HT1080 (cell line): ENCODE data around the gene CFAP74. TPM values are rescaled to one million over a fixed set of nuclear protein-coding genes. Genes with fewer than 3 reads are reported as not detected.

Source experiments
- DNase-seq: peaks from one replicate; pipeline ENCODE4 v3.0.0-alpha.2; 2015; ENCODE audit warnings: low read depth
- total RNA-seq: library from RNA; depleted of rRNA; stranded (reverse); fragments of >200 nt; shearing (Covaris generic); gene quantifications from 2 replicates; pipeline ENCODE4 v1.2.3, GENCODE V29; 2014

CFAP74 gene
- total RNA-seq, 1 experiment from 2014 or later = not detected

DNA sequence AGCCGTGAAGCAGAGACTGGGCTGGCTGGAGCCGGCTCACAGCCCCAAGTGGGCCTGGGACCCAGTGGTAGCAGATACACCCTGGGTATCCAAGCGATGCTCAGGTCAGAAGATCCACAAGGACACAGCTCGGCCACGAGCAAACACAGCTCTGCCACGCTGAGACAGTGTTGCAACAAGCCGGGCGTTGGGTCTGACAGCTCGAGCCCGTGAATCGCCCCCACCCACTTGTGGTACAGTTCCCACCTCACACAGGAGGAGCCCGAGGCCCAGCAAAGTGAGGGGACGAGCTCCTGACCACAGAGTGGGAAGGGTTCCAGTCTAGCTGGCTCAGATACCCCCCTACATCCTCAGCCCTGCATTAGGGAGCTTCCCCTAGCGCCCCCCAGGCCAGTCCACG is 37.7 kb upstream of the CFAP74 start:
- DNase-seq = no peak

DNA sequence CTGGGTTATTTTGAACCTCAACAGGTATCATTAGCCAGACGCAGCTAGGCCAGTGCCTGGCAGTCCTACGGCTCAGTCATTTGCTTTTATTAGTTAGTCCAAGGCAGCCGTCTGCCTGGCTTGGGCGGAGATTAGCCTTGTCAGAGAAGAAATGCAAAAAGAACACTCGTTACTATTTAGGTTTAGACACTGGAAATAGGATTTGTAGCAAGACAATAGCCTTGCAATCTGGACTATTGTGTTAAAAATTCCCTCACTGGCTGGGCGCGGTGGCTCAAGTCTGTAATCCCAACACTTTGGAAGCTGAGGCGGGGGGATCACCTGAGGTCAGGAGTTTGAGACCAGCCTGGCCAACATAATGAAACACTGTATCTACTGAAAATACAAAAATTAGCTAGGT is 35.7 kb upstream of the CFAP74 start:
- no peak for DNase-seq

DNA sequence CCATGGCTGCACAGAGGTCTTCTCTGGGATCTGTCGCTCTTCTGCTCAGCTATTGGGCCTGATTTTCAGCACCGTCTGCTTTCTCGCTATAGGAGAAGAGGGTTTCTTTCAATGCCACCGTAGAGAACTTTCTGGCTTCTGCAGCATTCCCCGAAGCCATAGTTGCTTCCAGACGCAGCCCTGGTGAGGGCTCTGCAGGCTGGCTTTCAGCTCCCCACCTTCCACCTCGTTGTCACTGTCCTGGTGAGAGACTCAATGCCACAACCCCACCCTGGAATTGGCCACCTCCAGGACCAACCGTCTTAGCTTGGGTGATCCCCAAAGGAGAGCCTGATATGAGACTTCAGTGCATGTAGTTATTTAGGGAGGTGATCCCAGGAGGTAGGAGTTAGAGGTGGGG is 34.6 kb upstream of the CFAP74 start:
- DNase-seq = no peak

DNA sequence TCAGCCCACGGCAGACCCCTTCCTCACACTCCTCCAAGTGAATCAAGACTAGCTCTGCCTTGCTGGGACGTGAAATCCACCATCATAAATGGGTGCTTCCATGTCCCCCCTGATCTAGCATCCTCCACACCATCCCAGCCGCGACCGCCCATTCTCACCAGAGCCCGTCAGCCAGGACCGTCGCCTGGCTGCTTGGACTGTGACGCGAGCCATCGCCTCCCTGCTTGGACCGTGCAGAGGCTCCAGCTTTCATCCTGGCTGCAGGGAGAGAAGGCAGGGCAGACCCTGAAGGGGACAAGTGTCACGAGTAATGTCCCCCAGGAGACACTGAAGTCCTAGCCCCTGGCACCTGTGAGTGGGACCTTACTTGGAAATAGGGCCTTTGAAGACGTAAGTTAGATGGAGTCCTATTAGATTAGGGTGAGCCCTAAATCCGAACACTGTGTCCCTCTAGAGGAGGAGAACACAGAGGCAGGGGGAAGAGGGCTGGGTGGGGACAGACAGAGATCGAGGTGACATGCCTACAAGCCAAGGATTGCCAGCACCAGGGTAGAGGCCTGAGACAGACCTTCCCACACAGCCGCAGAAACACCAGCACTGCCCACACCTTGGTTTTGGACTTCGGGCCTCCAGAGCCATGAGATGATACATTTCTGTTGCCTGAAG is 33.9 kb upstream of the CFAP74 start:
- DNase-seq = no peak

DNA sequence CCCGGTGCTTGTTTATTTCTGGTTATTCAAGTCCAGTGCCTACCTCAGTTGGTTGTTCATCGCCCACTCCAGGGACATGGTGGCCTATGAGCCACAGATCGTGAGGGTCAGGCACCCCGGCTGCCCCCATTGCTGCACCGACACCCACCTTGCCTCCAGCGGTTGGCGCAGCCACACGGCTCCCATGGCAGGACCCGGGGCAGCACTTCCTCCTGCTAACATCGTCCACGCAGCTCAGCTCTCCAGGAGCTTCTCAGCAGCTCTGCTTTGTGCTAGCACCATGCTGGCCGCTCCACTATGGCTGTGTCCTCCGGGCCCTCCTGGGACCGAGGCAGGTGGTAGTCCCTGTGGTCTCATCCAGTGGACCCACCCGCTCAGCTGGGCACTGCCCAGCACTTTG is 32.7 kb upstream of the CFAP74 start:
- DNase-seq = no peak

DNA sequence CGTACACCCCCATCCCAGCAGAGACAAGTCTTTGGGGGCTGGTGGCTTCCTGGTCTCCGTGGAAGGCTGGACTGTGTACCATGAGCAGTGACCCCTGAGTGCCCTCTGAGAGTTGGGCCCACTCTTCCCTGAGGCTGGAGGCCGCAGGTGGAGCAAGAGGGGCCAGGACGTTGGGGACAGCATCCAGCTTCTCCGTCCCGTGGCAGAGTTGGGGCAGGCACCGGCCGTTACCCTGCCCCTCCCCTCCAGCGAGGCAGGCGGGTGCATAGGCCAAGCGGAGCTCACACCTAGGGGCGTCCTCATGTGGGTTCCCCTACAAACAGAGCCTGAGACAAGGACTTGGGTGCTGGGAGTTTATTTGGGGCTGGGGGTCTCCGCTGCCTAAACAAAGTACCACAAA is 29.6 kb upstream of the CFAP74 start:
- no peak for DNase-seq

DNA sequence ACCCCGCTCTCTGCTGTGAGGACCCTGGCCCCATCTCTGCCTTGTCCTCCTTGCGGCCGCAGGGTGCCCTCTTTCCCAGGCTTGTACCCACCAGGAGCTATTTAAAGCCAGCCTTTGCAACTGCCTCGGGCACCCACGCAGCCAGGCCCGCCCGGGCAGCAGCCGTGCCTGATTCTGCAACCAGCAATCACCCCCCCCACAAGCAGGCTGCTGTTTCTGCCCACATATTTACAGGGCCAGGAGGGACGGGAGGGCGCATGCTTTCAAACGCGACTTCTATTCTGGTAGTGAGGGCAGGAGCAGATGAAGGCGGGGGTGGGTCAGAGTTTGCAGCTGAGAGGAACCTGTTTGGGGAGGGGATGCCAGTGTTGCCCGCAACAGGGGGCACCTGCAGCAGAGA is 29.2 kb upstream of the CFAP74 start:
- no peak for DNase-seq

DNA sequence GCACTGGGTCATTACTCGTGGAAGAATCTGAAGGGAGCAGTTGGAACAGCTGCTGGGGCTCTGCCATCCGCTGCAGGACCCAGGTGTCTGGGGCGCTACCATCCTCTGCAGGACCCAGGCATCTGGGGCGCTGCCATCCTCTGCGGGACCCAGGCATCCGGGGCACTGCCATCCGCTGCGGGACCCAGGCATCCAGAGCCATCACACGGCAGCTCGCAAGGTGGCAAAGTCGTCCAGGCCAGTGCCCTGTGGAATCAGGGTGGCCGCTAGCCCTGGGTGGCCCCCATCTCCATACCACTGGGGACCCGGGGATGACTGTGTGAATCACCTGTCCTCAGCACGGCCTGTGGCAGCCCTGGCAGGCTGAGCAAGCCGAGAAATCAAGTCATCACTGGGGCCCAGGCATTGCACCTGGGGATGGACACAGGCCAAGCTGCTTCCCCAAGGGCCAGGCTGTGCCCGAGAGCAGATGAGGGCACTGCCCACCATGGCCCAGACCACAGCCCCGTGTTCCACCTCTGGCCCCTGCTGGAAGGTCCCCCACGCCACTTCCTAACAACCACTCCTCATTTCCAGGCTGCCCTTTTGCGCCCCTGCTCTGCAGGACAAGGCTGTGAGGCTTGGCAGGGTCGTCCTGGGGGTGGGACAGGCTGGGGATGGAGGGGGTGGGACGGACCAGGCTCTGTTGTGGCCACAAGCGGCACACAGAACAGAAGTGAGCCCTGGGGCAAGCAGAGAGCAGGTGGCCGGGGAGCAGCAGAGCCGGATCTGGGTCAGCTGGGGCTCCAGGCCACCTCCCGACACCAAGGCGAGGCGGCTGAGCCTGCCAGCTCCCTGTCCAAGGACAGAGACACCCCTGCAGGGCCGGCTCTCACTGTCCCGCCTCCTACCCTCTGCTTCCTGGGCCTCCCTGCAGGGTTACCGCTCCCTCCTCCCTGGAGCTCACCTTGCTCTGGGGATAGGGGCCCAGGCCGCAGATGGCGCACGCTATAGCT is 28.3 kb upstream of the CFAP74 start:
- no peak for DNase-seq

DNA sequence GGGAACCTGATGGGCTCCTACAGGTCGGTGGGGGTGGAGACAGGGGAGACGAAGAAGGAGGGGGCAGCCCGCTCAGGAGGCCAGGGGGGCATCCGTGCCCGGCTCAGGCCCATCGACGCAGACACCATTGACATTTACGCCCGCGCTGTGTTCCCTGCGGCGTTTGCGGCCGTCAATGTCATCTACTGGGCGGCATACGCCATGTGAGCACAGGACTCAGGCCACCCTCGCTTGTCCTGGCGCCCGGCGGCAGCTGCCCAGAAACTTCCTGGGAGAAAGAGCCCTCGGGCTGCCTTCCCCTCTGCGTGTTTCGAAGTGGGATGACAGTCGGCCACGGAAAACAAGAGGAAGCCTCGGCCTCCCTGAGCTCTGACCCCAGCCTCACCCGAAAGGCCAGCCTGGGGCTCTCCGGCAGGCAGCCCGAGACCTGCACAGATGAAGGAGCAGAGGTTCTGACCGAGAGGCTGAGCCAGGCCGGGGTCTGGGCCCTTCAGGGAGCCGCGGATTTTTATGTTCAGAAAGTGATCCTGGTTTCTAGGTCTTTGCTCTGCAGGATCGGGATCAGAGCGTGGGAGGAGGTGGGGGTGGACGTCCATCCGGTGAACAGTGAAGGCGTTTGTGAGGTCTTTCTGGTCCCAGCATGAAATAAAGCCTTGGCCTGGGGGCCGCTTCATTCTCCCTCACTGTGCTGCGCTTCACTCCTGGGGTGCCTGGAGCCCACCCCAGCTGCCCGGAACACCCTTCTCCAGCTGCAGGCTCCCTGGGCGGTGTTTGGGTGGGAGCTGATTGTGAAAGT is 26.7 kb upstream of the CFAP74 start:
- no peak for DNase-seq

DNA sequence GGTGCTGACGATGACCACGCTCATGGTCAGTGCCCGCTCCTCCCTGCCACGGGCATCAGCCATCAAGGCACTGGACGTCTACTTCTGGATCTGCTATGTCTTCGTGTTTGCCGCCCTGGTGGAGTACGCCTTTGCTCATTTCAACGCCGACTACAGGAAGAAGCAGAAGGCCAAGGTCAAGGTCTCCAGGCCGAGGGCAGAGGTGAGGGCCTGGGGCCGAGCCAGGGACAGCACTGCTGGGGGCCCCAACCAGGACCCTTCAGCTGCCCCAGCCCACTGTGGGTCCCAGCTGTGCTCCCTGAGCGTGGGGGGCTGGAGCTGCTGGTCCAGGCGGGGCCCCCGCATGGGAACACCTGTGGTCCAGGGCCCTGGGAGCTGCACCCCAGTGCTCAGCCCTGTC is 26.0 kb upstream of the CFAP74 start:
- DNase-seq = no peak

DNA sequence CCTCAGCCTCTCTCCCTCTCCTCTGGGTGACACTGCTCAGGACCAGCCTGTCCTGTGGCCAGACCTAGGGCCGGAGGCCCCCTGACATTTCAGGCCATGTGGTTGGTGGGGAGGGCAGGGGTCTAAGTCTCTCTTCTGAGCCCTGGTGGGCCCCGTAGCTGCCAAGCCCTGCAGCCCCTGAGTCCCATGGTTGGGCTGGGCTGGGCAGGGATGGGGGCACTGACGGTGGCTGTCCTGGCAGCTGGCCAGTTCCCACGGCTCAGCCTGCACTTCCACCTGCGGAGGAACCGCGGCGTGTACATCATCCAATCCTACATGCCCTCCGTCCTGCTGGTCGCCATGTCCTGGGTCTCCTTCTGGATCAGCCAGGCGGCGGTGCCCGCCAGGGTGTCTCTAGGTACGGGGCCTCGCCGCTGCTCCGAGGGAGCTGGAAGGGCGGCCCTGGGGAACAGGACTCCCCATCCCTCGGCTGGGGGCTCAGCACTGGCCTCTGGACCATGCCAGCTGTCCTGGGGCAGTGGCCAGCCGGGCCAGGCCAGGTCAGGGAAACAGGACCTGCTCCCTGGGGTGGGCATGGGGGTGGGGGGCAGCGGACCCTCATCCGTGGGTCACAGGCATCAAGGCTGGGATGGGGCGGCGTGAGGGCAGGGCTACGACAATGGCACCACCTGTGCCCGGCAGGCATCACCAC is 25.4 kb upstream of the CFAP74 start:
- no peak for DNase-seq

DNA sequence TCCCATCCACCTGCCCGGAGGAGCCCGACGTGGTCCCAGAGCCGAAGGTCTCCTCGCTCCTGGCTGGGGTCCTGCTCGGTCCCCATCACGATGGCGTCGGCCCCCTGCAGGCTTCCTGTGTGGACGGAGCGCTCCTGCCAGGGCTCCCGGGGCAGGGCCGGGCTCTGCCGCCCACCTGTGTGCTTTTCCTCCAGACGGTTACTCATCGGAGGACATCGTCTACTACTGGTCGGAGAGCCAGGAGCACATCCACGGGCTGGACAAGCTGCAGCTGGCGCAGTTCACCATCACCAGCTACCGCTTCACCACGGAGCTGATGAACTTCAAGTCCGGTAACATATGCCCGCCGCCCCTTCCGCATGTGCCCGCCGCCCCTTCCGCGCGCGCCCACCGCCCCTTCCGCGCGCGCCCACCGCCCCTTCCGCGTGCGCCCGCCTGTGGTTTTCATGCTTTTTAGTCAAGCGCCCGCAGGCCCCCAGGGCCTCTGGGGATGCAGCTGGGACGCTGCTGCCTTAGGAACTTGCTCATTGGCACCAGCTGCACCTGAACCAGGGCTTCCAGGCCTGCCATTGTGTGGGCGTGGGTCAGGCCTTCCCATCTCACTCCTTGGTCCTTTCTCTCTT is 24.5 kb upstream of the CFAP74 start:
- DNase-seq = no peak

DNA sequence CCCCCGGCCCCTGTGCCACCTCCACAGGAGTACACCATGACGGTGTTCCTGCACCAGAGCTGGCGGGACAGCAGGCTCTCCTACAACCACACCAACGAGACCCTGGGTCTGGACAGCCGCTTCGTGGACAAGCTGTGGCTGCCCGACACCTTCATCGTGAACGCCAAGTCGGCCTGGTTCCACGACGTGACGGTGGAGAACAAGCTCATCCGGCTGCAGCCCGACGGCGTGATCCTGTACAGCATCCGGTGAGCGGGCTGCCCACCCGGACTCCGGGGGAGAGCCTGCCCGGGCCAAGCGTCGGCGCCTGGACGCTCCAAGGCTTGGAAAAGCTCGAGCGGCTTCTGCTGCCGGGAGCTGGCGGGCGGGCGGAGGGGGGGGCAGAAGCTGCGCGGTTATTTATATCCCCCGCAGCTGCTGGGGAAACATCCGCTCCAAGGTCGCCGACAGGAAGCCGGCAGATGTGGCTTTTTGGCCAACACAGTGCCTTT is 21.9 kb upstream of the CFAP74 start:
- no peak for DNase-seq

DNA sequence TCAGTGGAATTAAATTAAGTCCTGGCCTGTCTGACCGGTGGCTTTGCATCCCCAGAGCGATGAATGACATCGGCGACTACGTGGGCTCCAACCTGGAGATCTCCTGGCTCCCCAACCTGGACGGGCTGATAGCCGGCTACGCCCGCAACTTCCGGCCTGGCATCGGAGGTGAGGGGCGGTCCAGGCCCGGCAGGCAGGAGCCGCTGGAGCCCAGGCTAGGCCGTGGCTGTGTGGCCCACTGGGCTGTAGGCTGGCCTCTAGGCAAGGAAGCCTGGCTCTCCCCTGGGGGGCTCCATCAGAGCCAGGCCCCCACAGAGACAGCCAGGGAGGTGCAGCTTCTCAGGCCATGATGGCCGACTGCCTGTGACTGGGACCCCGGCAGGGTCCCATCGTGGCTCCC is 21.3 kb upstream of the CFAP74 start:
- DNase-seq = no peak

DNA sequence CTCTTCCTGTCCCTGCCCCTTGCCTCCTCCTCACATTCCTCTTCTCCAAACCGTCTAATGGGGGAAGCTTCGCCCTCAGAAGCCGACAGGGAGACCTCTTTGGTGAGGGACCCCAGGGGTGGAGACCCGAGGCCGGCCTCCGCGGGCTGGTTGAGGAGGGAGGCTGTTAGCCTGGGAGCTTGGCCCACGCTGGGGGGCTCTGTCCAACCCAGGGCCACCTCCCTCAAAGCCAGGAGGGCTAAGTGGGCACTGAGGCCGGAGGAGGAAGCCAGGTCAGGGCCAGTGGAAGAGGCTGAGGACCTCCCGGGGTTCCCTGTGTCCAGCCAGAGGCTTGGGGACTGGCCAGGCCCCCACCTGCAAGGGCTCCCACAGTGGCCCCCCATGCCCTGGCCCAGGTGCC is 20.9 kb upstream of the CFAP74 start:
- DNase-seq = no peak

DNA sequence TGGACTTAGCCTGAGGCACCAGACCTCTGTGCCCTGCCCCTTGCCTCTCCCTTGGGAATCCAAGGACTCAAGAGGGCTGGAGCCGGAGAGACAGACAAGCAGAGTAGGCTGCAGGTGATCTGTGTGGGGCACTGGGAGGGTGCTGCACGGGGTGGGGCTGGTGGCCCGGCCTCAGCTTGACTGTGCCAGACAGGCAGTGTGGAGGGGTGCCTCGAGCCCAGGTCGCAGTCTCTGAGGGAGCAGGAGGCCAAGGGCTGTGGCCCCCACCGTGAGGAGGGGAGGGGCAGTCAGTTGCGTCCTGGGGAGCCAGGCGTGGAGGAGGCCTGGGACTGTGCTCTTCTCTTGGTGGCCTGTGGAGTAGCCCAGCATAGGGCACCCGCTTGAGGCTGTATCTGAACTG is 19.6 kb upstream of the CFAP74 start:
- no peak for DNase-seq

DNA sequence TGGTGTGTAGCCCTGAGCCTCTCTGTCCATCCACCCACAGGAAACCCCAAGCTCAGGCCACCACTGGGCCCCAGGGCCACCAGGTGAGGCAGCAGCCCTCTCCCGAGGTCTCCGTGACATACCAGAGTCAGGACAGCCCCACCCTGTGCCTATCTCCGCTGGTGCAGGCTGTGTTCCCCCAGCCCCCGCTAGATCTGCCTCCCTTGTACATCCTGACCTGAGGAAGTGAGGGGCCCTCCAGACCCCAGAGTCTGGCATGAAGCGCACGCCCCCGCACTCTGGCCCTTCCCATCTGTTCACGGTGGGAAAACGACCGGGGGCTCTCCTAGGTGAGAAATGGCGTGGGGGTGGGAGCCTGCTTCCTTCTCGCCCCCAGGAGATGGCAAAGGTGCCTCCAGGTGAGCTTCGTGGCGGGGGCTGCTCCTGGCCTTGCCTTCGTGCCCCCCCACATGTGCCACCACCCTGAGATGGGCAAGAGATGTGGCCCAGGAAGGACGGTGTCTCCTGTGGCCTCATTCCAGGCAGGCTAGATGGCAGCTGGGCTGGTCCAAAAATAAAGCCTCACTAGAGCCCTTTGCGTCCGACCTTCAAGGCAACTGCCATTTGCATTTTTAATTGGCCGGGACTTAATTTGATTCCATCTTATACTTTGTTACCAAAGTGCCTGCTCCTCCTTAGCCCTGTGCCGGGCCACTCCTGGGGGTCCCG is 18.6 kb upstream of the CFAP74 start:
- DNase-seq = no peak

DNA sequence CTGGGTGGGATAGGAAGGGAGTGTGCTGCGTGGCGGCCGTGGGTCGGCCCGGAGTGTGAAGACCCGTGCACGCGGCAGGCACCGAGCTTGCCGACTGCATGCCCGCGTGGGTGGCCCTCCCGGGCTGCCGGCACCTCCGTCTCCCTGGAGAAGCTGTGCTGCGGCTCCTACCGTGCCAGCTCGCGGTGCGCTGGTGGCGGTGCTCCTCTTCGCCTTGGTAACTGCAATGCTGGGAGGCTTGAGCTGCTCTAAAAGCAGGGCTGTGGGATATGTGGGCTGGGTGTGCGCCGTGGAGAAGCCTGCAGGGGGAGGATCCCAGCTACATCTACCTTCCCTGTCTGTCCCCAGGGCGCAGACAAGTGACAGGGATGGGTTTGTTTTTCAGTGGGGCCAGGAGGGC is 18.0 kb upstream of the CFAP74 start:
- DNase-seq = no peak

DNA sequence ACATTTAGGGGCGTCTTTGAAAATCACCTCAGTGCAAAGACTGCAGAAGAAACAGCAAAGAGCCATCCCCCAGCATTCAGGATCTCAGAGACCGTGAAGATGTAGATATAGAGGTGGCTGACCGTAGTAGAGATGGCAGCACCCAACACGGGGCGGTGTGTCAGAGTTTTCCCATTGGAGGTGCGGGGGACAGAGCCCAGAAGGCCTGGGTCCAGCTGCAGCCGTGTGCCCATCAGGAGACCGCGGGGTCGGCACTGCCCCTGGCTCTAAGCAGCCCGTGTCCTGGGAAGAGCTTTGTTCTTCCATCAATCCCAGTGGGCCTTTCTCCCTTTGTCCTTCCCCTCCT is 16.7 kb upstream of the CFAP74 start:
- DNase-seq = no peak
